ENCODE data around the gene MSL3. TPM values are rescaled to one million over a fixed set of nuclear protein-coding genes. Genes with fewer than 3 reads are reported as not detected.

MSL3 gene
- total and polyA plus RNA-seq, 10 donors = 51.5 to 120 (median 66.9) TPM

DNA sequence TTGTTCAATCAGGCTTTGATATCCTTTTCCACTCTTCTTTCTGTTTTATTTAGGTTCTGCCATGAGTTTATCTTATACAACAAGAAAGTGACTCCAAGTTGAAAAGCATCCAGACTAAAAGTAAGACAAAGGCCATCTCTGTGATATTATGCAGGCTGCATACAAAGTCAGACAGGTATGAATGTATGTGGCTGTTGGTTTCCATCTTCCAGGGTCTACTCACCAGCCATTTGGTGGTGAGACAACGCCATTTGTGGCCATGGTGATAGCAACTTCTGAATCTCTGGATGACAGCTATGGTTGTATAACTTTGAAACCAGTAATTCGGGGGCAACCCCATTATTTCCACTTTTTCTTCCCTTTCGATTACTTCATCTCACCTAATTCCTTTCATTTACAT lies 17.2 kb upstream of the MSL3 start:
- TF ChIP-seq POLR2AphosphoS5 (IDR thresholded peaks at IDR 0.05) (no peak), POLR2A (IDR thresholded peaks at IDR 0.05) (no peak)
- TF ChIP-seq, protein P1, sequence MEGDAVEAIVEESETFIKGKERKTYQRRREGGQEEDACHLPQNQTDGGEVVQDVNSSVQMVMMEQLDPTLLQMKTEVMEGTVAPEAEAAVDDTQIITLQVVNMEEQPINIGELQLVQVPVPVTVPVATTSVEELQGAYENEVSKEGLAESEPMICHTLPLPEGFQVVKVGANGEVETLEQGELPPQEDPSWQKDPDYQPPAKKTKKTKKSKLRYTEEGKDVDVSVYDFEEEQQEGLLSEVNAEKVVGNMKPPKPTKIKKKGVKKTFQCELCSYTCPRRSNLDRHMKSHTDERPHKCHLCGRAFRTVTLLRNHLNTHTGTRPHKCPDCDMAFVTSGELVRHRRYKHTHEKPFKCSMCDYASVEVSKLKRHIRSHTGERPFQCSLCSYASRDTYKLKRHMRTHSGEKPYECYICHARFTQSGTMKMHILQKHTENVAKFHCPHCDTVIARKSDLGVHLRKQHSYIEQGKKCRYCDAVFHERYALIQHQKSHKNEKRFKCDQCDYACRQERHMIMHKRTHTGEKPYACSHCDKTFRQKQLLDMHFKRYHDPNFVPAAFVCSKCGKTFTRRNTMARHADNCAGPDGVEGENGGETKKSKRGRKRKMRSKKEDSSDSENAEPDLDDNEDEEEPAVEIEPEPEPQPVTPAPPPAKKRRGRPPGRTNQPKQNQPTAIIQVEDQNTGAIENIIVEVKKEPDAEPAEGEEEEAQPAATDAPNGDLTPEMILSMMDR (IDR thresholded peaks at IDR 0.05 in 8 of 11, conservative IDR thresholded peaks at IDR 0.05 in 3 of 11) = no peak
- Histone ChIP-seq H3K4me1 (no peaks in the 10 kb centered on the region), H3K27me3 (replicated peaks in 1 of 7) (peaks cover 0 to 14% (median 0%) of the 10 kb centered on the region in 7 donors), H3K9me3 (no peaks in the 10 kb centered on the region), H3K27ac (no peak overlapping the region), H3K36me3 (no peaks in the 10 kb centered on the region), H3K4me3 (no peak overlapping the region)
- DNase-seq = no peak
- 55 to 89% (median 72%) methylated on average over 3 of the region's 3 CpGs for WGBS, 5 donors
- intact Hi-C loops (cut with DNase I; ENCODE audit: low total_unique reads) = no loop called here

DNA sequence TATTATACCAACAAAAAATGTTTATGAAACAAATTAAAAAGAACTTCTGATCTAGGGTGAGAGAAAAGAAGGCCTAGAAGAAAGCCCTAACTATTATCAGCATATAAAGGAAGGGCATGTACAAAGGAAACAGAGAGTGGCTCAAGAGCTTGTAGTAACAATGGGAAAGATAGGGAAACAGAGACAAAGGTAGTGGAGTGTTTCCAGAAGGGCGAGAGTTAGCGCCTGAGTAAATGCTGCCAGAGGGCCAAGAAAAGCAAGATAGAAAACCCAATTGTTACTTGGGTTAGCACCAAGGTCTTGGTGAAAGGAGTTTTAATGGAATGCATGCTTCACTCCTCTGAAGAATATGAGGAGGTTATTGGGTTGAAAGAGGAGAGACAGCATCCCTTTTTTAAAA lies 16.5 kb upstream of the MSL3 start:
- intact Hi-C loops (cut with DNase I; ENCODE audit: low total_unique reads) = no loop called here
- WGBS, 5 donors = 60 to 95% (median 79%) methylated on average over 2 of the region's 2 CpGs
- no peak for DNase-seq

DNA sequence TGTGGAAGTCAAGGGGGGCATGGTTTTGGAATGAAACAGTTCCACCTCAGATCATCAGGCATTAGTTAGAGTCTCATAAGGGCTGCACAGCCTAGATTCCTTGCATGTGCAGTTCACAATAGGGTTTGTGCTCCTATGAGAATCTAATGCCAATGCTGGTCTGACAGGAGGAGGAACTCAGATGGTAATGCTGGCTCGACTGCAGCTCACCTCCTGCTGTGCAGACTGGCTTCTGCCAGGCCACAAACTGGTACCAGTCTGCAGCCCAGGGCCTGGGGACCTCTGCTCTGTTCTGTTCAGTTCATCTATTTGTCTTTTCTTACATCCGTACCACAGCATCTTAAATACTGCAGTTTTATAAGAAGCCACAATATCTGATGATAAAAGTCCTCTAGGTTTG lies 12.2 kb upstream of the MSL3 start:
- H3K4me1 ChIP-seq = no peaks in the 10 kb centered on the region
- H3K4me3 ChIP-seq = no peak overlapping the region
- intact Hi-C loops (cut with DNase I; ENCODE audit: low total_unique reads) = no loop called here
- H3K36me3 ChIP-seq = no peaks in the 10 kb centered on the region
- 52 to 83% (median 66%) methylated on average over 2 of the region's 2 CpGs for WGBS, 5 donors
- TF ChIP-seq POLR2AphosphoS5 (IDR thresholded peaks at IDR 0.05) (no peak), POLR2A (IDR thresholded peaks at IDR 0.05) (no peak)
- TF ChIP-seq, protein P1 (IDR thresholded peaks at IDR 0.05 in 8 of 11, conservative IDR thresholded peaks at IDR 0.05 in 3 of 11) = no peak
- DNase-seq = no peak
- peaks cover 0 to 9% (median 0%) of the 10 kb centered on the region in 7 donors for H3K27me3 ChIP-seq (replicated peaks in 1 of 7)
- no peak overlapping the region for H3K27ac ChIP-seq
- no peaks in the 10 kb centered on the region for H3K9me3 ChIP-seq

More for the DNA sequence above, 16.5 kb upstream of the MSL3 start:
- Histone ChIP-seq H3K36me3 (no peaks in the 10 kb centered on the region), H3K4me3 (no peak overlapping the region), H3K27me3 (replicated peaks in 1 of 7) (peaks cover 0 to 14% (median 0%) of the 10 kb centered on the region in 7 donors), H3K9me3 (no peaks in the 10 kb centered on the region), H3K4me1 (no peaks in the 10 kb centered on the region), H3K27ac (no peak overlapping the region)
- no peak for TF ChIP-seq POLR2A (IDR thresholded peaks at IDR 0.05)
- TF ChIP-seq POLR2AphosphoS5 (IDR thresholded peaks at IDR 0.05) = no peak
- TF ChIP-seq, protein P1 (IDR thresholded peaks at IDR 0.05 in 8 of 11, conservative IDR thresholded peaks at IDR 0.05 in 3 of 11) = no peak

DNA sequence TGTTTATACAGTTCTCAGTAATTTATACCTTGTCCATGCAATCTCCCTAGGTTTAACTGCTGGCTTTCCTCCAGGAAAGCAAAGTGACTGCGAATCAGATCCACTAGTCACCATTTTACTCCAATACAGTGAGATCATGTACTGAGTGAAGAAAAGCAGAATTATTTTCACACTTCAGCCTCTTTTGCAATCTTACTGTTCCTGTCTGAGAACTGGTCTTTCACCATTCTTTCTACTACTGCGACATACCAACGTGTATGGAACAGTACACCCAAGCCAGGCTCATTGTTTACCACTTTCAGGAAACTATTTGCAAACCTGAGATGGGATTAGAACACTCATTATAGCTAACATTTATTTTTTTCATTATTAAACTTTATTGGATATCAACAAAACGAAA lies 8.0 kb upstream of the MSL3 start:
- no peak for DNase-seq
- no peak for TF ChIP-seq POLR2AphosphoS5 (IDR thresholded peaks at IDR 0.05)
- Histone ChIP-seq H3K4me1 (no peaks in the 10 kb centered on the region), H3K9me3 (no peaks in the 10 kb centered on the region), H3K4me3 (no peak overlapping the region), H3K27ac (peak overlapping the region in 6 of 8 donors; percentile 19 to 83 (median 64)), H3K27me3 (replicated peaks in 1 of 7) (peaks cover 0 to 4% (median 0%) of the 10 kb centered on the region in 7 donors), H3K36me3 (no peaks in the 10 kb centered on the region)
- 42 to 72% (median 47%) methylated on average over 4 of the region's 4 CpGs for WGBS, 5 donors
- intact Hi-C loops (cut with DNase I; ENCODE audit: low total_unique reads) = no loop called here

DNA sequence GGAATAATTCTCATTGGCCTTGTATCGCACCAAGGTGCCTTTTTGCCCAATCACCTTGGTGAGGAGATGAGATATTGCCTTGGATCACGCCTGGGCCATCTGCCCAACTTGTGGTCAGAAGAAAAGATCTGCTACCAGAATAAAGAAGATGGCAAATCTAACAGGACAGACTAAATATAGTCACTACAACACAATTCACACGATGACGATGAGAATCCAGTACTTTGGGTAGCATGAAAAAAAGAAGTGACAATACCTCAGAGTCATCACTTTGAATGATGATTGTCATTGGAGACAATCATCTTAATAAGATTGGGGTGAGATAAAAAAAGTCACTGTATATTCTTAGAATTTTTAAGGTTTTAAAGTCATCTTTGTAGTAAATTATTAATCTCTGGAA lies 7.3 kb upstream of the MSL3 start:
- H3K36me3 ChIP-seq = no peaks in the 10 kb centered on the region
- TF ChIP-seq, protein P1 (IDR thresholded peaks at IDR 0.05 in 8 of 11, conservative IDR thresholded peaks at IDR 0.05 in 3 of 11) = no peak
- TF ChIP-seq POLR2A (IDR thresholded peaks at IDR 0.05) = no peak
- no peak for TF ChIP-seq POLR2AphosphoS5 (IDR thresholded peaks at IDR 0.05)
- H3K9me3 ChIP-seq = no peaks in the 10 kb centered on the region
- 62 to 83% (median 69%) methylated on average over 4 of the region's 4 CpGs for WGBS, 5 donors
- H3K4me3 ChIP-seq = no peak overlapping the region
- intact Hi-C loops (cut with DNase I; ENCODE audit: low total_unique reads) = no loop called here
- peaks cover 0 to 4% (median 0%) of the 10 kb centered on the region in 7 donors for H3K27me3 ChIP-seq (replicated peaks in 1 of 7)
- no peaks in the 10 kb centered on the region for H3K4me1 ChIP-seq
- no peak for DNase-seq
- peak overlapping the region in 6 of 8 donors; percentile 19 to 83 (median 64) for H3K27ac ChIP-seq

Measured in spleen (tissue), 11 donors.